GM12874 (cell line): ENCODE measurements around the gene CTPS2.

Experiments used
- CTCF ChIP-seq: IDR thresholded peaks from 2 replicates; pipeline ENCODE4 v1.5.1; 2011; ENCODE audit warnings: low read depth, mild to moderate bottlenecking, control low read depth, low read length, moderate library complexity; ENCODE audit not compliant: insufficient read depth

The CTPS2 gene

DNA sequence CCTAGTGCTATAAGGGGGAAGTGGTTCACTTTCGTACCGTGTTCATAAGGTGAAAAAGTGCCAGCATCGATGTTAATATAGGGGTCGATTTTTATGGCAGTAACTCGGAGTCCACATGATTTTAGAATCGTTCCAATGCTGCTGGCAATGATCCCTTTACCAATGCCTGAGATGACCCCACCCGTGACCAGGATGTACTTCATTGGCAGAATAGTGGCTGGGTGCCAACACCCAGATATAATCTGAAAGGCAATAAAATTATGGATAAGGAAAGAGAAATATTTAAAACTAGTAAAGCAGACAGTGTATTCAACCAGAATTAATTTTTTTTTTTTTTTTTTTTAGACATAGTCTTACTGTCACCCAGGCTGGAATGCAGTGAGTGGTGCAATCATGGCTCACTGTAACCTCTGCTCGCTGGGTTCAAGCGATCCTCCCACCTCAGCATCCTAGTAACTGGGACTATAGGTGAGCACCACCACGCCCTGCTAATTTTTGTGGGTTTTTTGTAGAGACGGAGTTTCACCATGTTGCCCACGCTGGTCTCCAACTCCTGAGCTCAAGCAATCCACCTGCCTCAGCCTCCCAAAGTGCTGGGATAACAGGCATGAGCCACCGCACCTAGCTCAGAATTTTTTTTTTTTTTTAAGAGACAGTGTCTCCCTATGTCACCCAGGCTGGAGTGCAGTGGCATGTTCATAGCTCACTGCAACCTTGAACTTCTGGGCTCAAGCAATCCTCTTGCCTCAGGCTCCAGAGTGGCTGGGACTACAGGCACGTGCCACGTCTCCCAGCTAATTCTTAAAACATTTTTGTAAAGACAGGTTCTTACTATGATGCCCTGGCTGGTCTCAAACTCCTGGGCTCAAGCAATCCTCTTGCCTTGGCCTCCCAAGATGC is 9.5 kb downstream of the CTPS2 start:
- TF ChIP-seq CTCF = no peak

DNA sequence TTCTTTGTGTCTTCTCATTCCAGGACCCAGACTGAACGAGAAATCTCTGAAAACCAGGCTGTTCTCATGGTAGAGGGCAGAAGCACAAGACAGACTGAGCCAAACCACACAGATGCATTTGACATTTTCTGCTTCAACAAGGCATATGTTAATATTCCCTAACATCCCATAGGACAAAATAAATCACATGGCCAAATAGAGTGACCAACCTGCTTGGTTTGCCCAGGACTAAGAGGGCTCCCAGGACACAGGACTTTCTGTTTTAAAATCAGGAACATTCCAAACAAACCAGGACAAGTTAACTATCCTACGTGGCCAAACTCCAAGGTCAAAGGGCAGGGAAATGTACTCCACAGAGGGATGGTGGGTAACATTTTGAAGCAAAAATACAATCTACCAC is 11.7 kb downstream of the CTPS2 start:
- TF ChIP-seq CTCF = no peak

DNA sequence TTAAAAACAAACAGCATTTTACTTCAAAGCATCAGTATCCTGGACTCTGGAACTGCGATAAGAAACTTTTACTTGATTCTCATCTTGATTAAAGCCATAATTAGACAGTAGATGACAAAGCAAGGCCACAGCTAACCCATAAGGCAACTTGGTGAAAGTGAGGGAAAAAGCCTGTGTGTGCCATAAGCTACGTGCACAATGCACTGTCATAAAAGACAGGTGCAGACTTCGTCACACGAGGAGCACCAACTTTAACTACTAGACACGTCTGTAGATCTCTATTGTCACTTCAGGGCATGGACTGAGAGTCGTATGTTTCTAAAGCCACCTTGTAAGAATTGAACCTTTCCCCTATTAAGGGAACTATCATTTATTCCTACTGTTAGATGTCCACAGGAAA is 13.1 kb downstream of the CTPS2 start:
- no peak for TF ChIP-seq CTCF

- TF ChIP-seq CTCF = no peak
Measured at GRCh38 chrX:16696956-16697355, 15.5 kb downstream of the CTPS2 start.

DNA sequence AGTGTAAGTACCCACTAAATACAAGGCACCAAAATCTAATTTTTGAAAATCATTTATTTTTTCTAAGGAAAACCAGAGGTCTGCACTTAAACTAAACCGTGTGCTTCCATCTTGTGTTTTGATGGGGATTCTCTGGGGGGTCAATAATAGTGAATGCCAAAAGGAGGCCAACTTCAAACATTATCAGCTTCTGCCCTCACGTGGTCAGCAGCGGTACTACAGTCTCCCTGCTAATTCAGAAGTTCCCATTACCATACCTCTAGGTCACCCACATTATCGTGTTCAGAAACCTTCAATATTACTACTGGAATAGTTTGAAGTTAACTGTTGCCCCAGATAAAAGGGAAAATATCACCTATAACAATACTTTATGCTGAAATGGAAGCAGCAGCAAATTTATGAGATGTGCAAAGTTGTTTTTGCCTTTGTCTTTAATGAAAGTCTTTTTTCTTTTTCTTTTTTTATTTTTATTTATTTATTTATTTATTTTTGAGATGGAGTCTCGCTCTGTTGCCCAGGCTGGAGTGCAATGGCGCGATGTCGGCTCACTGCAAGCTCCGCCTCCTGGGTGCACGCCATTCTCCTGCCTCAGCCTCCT is 17.3 kb downstream of the CTPS2 start:
- peak; percentile 70 for TF ChIP-seq CTCF

DNA sequence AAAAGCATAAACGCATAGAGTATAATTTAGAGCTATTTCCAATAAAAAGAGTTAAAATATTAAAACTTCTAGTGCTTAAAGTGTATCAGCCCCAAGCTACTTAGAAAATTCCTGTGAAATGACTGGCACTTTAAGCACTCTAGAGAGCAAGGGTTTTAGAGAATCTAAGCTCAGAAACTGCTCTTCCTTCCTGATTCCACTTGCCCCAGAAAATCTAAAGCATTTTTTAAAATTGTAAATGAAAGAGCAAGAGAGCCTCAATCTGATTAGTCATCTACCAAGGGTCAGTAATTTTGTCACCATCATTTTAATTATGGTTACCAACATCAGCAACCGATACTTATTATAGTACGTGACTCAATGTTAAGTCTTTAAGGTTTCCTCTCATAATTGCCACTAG is 25.0 kb downstream of the CTPS2 start:
- no peak for TF ChIP-seq CTCF

GRCh38 chrX:16683007-16683664 is 29.3 kb downstream of the CTPS2 start:
- no peak for TF ChIP-seq CTCF
